ENCODE results near the gene SPPL2A.

Gene SPPL2A

GRCh38 chr15:50685191-50685975 lies 80.1 kb downstream of the SPPL2A start:
- peak overlapping the region; percentile 97 for H3K4me3 ChIP-seq (ENCODE audit: control insufficient read depth, low read depth, low read length)
- no peak for DNase-seq (ENCODE audit: low read depth)
- peak; percentile 21 for TF ChIP-seq CTCF (conservative IDR thresholded peaks at IDR 0.05; ENCODE audit: control insufficient read depth, insufficient read depth, low read depth, low read length)

GRCh38 chr15:50681467-50681866 lies 84.0 kb downstream of the SPPL2A start:
- no peak for TF ChIP-seq CTCF (conservative IDR thresholded peaks at IDR 0.05; ENCODE audit: control insufficient read depth, insufficient read depth, low read depth, low read length)
- no peak overlapping the region for H3K4me3 ChIP-seq (ENCODE audit: control insufficient read depth, low read depth, low read length)
- no peak for DNase-seq (ENCODE audit: low read depth)

GRCh38 chr15:50676799-50677483 lies 88.6 kb downstream of the SPPL2A start:
- no peak overlapping the region for H3K4me3 ChIP-seq (ENCODE audit: control insufficient read depth, low read depth, low read length)
- TF ChIP-seq CTCF (conservative IDR thresholded peaks at IDR 0.05; ENCODE audit: control insufficient read depth, insufficient read depth, low read depth, low read length): no peak
- DNase-seq (ENCODE audit: low read depth): peak; percentile 70

GRCh38 chr15:50675535-50676144 lies 89.9 kb downstream of the SPPL2A start:
- no peak overlapping the region for H3K4me3 ChIP-seq (ENCODE audit: control insufficient read depth, low read depth, low read length)
- TF ChIP-seq CTCF (conservative IDR thresholded peaks at IDR 0.05; ENCODE audit: control insufficient read depth, insufficient read depth, low read depth, low read length): peak; percentile 73
- DNase-seq (ENCODE audit: low read depth): peak; percentile 57

GRCh38 chr15:50670115-50670514 lies 95.4 kb downstream of the SPPL2A start:
- no peak for TF ChIP-seq CTCF (conservative IDR thresholded peaks at IDR 0.05; ENCODE audit: control insufficient read depth, insufficient read depth, low read depth, low read length)
- H3K4me3 ChIP-seq (ENCODE audit: control insufficient read depth, low read depth, low read length): no peak overlapping the region
- DNase-seq (ENCODE audit: low read depth): no peak

- H3K4me3 ChIP-seq (ENCODE audit: control insufficient read depth, low read depth, low read length): no peak overlapping the region
- DNase-seq (ENCODE audit: low read depth): no peak
- TF ChIP-seq CTCF (conservative IDR thresholded peaks at IDR 0.05; ENCODE audit: control insufficient read depth, insufficient read depth, low read depth, low read length): no peak
Observed at GRCh38 chr15:50669611-50670010, 95.9 kb downstream of the SPPL2A start.
